GF-D8 (cell line): ENCODE data around the gene PRDM2.
A peak's percentile ranks its signal among the peaks of the same experiment; 100 is the strongest.

Experiments
- DNase-seq: peaks from one replicate; lab custom pipeline; 2025; lab: John Stamatoyannopoulos, UW

PRDM2 gene

DNA sequence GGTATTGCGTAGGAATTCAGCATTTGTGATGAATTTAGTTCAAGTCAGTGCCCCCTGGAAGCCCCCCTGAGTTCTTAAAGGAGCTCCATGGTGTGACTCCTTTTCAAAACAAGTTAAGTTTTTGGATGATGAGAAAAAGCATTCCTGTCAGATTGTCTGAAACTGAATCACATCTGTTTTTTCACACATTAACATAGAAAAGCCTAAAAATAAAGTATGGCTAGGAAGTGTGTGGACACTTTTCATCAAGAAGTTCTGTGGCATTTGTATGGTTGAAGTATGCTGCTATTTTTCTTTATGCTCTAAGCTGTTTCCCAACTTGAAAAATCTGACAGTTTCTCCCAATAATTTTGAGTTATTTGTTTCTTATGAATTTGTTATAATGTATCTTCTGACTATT, 33.7 kb downstream of the PRDM2 start:
- no peak for DNase-seq

DNA sequence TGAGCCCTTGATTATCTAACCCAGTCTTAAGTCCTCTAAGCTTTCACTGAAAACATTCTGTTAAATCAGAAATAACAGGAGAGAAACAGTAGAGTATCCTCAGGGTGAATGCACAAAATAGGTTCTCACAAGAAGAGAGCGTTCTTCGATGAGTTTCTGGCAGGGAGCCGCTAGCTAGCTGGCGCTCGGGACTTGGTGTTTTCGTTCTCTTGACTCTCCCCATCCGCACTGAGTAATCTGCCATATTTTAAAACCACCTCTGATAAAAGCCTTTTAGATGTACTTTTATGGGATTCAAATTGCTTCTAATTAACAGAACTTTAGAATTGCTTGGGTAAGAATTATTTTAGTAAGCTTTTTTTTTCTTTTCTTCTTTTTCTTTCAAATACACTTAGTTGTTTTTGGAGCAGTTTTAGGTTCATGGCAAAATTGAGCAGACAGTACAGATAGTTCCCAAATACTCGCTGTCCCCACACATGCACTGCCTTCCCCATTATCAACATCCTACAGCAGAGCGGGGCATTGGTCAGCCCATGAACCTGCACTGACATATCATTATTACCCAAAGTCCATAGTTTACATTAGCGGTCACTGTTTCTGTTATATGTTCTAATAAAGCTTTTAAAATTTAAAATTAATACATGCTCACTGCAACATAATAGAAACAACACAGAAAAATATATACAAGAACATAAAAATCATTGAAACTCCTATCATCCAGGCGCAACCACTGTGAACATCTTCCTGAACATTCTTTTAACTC, 35.4 kb downstream of the PRDM2 start:
- no peak for DNase-seq

DNA sequence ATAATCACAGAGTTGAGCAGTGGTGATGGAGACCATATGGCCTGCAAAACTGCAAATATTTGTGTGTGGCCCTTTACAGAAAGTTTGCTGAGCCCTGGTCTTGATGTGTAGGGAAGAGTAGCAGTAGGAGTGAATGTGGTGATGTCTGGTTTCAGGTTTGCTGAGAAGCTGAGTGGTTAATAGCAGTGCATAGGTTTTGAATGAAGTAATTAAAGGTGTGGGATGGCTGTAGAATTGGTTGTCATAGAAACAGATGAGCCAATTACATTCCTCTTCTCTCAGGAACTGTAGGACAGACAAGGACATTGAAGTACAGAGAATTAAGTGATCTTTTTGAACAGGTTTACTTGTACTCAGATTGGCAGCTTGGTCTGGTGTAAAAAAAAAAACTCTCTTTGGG, 37.4 kb downstream of the PRDM2 start:
- DNase-seq, result no peak

DNA sequence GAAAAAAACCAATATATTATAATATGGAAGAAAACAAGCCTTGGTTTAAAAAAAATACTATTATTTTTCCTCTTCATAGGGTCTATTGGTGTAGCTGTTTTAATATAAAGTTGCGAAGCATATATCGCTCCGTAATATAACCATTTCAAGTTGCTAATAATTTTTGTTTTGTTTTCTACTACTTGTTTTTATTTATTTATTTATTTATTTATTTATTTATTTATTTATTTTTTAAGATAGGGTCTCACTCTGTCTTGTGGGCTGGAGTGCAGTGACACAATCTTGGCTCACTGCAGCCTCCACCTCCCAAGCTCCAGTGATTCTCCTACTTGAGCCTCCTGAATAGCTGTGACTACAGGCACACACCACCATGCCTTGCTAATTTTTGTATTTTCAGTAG, 46.4 kb downstream of the PRDM2 start:
- no peak for DNase-seq

DNA sequence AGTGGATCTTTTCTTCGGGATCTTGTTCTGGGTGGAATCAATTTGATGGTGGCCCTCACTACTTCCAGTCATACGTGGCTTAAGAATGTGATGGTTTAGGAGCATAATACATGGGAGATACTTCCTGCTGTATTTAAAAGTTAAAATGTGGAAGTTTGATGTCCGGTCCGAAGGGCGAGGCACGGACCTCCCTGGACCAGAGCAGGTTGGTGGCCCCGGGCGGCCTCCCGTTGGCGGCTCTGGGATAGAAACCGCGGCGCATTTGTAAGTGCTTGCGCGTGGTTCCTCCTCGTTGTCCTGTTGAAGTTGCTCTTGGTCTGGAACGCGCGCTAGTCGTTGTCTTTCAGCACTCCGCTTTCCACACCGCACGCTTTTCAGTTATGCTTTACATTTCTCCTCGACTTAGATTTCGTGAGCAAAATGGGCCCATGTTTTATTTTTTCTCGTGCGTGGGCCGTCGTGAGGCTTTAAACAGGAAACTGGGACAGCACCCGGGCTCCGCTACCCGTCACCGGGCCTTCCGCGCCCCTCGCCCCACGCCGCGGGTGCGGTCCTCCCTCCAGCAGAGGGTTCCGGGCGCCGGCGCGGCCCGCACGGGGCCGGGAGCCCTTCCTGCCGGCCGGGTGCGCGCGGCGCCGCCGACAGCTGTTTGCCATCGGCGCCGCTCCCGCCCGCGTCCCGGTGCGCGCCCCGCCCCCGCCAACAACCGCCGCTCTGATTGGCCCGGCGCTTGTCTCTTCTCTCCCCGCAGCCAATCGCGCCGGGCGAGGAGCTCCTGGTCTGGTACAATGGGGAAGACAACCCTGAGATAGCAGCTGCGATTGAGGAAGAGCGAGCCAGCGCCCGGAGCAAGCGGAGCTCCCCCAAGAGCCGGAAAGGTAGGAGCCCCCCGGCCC, 48.9 kb downstream of the PRDM2 start:
- peak; percentile 85 for DNase-seq

DNA sequence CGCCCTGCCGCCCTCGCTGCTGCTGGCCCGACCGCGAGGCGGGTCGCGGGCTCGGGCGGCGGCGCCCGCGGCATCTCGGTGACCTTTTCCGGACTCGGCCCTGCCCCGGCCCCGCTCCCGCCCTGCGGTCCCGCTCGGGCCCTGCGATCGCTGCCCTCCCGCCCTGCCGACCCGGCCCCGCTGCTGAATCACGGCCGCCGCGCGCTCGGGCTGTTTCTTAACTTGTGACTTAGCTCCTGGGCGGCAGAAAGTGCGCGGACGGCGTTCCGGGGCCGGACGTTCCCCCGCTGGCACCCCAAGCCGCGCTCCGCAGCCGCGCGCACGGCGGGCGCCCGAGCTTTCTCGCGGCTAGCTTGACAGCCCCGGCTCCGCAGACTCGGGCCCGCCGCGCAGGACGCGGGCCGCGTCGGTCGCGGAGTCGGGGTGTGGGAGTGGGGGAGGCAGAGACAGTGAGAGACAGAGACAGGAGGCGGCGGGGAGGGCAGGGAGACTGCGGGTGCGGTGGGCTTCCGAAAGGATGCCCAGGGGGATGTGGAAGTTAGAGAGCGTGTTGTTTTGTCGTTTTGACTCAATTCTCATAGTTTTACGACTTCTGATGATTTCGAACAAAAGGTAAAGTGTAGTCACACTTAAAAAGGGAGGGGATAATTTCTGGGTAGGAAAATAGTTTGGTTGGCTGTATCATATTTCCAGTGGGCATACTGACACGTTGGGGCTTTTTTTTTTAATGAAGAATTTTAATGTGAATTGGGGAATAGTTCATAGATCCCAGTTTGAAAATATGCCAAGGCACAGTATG, 49.8 kb downstream of the PRDM2 start:
- no peak for DNase-seq

DNA sequence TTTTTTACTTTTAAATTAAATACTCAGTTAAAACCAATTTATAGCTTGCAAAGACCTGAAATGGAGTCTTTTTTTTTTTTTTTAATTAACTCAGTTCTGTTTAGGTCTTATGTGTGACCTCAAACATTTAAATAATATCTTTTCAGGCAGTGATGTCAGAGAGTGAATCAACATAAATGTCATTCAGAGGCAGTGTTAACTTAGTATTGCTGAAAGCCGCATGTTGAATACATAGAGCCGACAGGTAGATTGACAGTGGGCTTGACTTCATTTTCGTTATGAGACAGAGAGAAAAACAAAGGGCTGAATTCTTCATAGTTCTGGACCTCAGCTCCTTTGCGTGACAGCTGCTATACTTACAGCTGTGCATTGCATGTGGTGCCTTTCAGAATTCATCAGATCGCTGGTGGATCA, 51.5 kb downstream of the PRDM2 start:
- DNase-seq, result no peak

DNA sequence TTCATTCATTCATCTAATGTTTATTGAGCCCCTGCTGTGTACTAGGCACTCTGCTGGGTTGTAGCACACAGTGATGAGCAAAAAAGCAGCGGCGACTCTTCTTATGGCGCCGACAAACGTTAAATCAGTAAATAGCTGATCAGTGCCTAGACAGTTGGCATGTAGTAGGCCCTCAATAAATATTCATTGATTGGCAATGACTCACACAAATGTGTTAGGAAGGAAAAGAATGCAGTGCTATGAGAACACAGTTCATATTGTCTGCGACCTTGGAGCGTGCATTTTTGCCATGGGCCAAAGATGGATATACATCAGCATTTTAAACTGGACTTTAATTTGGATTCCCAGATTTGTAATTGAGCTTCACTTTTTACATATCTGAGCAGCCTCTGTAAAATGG, 52.0 kb downstream of the PRDM2 start:
- no peak for DNase-seq

DNA sequence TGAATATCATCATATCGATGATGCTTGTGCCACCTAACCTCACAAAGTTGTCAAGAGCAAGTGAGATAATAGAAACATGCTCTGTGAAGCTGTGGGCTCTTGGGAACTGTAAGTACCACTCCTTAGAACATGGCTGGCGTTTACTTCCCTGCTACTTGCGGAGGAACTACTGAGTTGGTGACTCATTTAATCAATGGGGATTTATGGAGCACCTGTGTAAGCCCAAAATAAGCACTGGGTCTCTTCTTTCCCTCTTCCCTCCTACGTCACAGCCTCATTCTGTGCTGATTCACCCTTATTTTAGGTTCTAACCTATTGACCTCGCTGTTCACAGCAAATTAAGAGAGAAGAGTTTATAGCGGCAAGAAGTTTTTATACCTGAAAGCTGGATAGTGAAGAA, 52.9 kb downstream of the PRDM2 start:
- DNase-seq, result no peak

DNA sequence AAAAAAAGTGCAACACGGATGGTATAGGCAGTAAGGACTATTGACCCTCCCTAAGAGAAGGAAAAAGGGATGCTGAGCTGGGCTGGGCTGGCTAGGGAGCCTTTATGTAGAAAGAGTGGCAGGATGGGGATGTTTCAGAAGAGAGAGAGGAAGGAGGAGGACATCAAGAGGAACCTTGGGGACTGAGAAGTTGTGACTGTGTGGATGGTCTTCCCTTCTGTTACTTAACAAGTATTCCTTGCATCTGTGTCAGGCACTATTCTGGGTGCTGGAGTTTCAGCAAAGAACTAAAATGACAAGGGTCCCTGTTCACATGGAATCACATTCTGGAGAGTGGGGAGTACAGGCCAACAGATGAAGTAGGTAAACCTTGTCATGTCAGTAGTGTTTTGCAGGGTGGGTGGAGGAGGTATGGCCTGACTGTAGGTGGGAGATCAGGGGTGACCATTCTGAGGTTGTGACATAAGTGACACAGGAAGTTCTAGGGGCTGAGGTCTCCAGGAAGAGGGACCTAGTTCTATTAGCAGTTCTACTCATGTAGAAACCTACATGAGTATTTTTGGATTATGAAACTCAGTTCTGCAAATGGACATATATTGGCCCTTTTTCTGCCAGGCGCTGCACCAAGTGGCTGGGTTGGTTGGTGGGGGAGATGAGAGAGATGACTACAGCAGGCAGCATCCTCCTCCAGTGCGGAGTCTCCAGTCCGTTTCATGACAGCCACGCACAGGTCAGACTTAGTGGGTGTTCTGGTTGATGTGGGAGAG, 53.8 kb downstream of the PRDM2 start:
- no peak for DNase-seq

DNA sequence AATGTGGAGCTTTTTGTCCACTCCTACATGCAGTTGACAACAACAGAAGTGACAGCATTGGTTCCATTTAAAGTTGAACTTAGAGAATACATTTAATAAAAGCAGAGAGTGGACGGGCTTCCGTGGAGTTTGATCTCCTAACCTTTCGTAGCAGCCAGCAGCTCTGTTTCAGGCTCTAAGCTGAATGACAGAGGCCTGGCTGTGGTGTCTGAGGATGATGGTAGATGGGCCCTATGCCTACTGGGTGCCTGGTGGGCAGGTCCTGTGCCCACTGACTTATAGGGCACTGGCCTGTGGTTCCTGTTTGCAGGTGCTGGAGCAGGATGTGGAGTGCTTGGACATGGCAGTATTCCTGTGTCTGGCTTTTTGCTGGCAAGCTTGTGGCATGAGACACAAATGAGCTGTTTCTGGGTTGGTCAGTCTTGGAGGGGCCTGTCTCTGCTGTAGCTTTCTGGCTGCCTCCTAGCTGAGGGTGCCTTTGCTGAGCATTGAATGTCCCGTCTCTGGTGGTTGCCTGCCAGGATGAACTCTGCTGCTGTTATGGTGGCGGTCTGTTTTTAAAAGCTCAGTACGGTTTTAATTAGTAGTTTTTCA, 54.6 kb downstream of the PRDM2 start:
- no peak for DNase-seq

DNA sequence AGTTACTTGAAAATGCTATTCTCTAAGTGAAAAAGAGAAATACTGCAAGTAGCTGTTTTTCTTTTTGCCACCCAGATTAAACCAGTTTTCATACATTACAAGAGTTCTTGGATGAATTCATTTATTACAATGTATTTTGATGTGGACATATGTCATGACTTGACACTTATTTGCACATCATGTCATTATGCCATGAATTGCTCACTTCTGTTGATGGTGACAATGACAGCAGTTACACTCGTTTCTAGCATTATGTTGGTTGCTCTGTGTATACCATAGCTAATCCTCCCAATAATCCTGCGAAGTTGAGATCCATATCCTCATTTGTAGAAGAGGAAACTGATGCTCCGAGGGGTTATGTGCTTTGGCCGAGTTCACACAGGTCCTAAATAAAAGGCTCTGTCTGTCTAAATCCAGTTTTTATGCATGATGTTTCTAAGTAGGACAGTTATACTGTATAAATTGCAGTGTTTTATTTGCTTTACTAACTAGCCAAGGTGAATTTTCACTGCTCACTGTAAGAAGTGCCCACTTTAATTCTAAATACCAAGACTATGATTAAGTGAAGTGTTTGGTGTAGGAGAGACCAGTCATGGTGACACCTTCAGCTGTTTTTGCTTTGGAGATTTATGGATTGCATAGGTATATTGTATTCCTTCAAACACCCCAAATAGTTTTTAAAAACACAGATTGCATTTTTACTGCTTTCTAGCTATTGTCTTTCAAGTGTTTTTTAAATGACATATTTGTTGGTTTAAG, 56.7 kb downstream of the PRDM2 start:
- DNase-seq, result no peak

DNA sequence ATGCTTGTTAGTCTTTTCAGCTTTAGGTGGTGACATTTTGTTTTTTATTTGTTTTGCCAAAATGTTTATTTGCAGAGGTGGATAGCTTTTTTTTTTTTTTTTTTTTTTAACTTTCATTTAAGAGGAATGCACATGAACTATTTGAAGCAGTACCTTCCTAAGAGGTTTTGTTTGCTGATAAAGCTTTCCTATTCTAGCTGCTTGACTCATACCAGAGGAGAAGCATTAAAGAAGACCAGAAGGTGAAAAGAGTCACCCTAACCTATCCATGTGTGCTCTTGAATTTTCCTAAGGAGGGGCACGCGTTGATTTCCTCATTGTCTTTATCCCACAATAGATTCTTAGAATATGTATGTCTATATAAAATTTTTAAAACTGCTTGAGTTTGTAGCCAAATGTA, 57.7 kb downstream of the PRDM2 start:
- no peak for DNase-seq

DNA sequence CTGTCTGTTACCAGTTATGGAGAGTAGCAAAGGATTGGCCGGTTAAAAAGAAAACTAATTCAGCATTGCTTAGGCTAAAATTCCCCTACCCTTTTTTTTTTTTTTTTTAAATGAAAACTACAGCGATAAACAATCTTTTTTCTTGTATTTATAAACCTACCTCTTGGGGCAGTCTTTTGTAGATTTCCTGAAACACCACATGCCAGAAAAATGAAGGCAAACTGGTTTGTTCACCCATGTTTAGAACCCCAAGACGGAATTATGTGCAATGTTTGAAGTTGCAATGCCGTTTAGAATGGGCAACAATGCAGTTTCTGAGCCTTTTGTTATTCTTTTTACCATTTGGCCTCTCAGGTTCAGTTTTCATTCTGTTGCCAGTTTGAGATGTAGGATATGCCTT, 59.1 kb downstream of the PRDM2 start:
- DNase-seq, result no peak

DNA sequence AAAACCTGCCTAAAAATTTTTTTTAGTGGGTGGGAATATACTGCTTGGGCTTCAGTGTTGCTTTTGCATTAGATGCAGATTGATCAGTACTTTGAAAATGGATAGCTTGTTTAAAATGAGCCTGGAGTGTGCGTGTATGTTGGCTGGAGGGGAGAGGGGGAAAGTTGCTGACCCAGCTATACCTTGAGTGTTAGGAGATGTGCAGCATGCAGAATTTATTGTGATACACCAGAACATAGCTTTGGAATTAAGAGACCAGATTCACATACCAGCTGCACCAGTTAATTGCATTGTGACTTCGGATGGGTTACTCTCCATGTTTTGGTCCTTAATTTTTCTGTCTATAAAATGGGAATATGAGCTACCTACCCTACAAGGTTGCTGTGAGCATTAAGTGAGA, 60.4 kb downstream of the PRDM2 start:
- DNase-seq, result no peak

DNA sequence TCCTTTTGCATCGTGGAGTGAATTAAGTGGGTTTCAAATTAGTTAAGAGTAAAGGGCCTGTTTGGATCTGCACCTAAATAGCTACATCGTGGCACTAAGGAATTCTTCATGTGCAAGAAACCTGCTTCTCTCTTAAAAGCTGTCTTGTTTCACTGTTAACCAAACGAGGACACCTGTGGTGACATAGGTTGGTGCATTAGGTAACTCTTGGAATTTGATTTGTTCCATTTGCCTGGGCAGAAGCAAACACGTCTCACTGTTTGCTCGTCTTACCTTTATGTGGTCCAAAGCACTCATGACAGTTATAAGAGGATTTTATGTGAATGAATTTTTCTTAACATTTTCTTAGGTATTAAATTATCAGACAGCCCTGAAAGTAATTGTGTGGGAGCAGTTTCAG, 60.9 kb downstream of the PRDM2 start:
- no peak for DNase-seq

DNA sequence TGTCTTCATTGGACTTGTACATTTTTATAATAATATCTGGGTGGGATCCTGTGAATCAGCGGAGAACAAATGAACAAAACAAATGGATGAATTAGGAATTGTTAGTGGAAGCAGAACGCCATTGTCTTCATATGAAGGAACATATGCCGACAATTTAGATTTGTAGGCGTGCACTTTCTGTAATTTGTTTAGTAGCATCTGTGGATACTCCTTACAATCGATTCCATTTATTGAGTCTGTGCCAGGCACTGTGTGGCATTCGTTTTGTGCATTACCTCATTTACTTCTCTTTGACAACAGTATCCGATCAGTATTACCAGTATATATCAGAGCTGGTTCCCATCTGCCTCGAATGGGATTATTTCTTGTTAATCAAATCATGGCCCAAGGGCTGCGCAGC, 61.9 kb downstream of the PRDM2 start:
- DNase-seq, result no peak

DNA sequence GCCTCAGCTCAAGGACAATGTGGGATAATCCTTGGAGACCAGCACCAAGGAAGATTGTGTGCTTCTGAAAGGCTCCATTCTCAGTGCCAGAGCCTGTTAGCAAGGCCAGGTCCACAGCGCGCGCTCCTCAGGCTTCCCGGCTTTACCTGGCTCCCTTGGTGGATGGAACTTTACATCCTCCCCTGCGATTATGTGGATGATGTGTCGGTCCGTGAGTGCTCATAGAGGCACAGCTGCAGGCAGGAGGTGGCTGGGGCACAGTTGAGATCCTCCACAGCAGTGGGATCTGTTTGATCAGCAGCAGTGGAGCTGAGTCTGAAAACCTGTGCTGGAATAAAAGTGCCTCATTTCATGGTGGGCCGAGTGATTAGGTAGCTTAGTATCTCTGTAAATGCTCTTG, 62.7 kb downstream of the PRDM2 start:
- DNase-seq, result no peak

DNA sequence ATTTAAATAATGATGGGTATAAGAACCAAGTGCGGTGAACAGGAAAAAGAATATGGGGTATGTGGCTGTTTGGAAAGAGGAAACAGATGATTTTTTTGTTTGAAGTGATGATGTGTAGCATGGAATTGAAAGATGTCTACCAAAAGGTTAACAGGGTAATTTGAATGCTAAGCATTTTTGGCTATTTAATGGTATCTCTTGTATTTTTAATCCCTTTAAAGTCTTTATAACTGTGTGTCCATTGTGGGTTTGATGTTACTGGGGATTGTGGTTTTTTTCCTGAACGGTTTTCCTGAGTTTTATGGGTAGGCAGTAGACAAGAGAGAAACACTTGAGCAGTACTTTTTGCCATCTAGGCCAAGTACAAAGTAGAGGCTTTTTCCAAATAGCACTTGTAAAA, 63.2 kb downstream of the PRDM2 start:
- no peak for DNase-seq

DNA sequence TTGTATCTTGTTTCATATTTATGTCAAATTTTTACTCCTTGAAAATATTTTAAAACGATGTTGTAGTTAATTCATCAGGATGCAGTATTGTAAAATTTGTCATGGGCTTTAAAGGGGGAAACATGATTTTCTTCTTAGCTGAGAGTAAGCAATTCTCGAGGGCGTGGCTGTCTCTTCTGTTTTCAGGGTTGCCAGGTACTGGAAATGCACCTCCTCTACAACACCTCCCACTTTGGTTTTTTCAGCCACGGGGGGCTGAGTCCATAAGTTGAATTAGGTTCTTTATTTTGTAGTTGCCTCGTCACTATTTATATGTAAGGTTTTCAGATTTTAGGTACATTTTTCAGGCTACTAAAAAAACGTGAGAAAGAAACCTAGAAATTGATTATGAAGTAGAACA, 64.0 kb downstream of the PRDM2 start:
- DNase-seq, result no peak
